DND-41 (cell line): ENCODE measurements around the gene ITGB1BP1.

Source experiments
- EZH2 ChIP-seq: IDR thresholded peaks from 3 replicates; pipeline ENCODE4 v1.6.1; 2012; ENCODE audit warnings: borderline replicate concordance, low read depth, mild to moderate bottlenecking, moderate library complexity, low read length, inconsistent platforms; ENCODE audit not compliant: severe bottlenecking
- TF ChIP-seq, protein P1 (sequence below): IDR thresholded peaks from 2 replicates; pipeline ENCODE4 v1.5.1; 2012; ENCODE audit warnings: borderline replicate concordance, low read length, moderate library complexity, mild to moderate bottlenecking; ENCODE audit not compliant: poor library complexity, severe bottlenecking; ENCODE audit errors: extremely low read depth

DNA sequence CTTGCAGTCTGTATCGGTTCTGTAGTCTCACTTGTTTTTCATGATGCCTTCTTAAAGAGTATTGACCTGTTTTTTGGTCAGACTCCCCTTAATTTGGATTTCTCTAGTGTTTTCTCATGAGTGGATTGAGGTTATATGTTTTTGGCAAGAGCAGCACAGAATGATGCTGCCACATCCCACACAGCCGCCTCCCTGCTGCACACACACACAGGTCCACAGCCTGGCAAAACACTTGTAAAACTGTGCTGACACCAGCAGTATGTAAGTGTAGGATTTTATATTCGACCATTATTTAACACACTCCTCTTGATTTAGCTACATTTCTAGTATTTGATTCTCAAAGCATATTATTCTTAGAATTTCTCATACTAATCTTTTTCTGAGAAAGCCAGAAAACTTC, 68.1 kb downstream of the ITGB1BP1 start:
- TF ChIP-seq, protein P1, sequence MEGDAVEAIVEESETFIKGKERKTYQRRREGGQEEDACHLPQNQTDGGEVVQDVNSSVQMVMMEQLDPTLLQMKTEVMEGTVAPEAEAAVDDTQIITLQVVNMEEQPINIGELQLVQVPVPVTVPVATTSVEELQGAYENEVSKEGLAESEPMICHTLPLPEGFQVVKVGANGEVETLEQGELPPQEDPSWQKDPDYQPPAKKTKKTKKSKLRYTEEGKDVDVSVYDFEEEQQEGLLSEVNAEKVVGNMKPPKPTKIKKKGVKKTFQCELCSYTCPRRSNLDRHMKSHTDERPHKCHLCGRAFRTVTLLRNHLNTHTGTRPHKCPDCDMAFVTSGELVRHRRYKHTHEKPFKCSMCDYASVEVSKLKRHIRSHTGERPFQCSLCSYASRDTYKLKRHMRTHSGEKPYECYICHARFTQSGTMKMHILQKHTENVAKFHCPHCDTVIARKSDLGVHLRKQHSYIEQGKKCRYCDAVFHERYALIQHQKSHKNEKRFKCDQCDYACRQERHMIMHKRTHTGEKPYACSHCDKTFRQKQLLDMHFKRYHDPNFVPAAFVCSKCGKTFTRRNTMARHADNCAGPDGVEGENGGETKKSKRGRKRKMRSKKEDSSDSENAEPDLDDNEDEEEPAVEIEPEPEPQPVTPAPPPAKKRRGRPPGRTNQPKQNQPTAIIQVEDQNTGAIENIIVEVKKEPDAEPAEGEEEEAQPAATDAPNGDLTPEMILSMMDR: no peak
- TF ChIP-seq EZH2: no peak
